Measurements from ENCODE around the gene PDE11A.

The PDE11A gene

GRCh38 chr2:177738461-177739235, 333.9 kb downstream of the PDE11A start:
- no peak for TF ChIP-seq CTCF (IDR thresholded peaks at IDR 0.05; ENCODE audit: extremely low read depth, insufficient read depth, missing control alignments)
- no peak for DNase-seq (ENCODE audit: low spot score)
- in situ Hi-C loops (cut with MboI; ENCODE audit: low pct_unique_long_range_greater_than_20kb, low sequenced_read_pairs, unreplicated experiment): no loop called here

- no peak for DNase-seq (ENCODE audit: low spot score)
- no peak for TF ChIP-seq CTCF (IDR thresholded peaks at IDR 0.05; ENCODE audit: extremely low read depth, insufficient read depth, missing control alignments)
- in situ Hi-C loops (cut with MboI; ENCODE audit: low pct_unique_long_range_greater_than_20kb, low sequenced_read_pairs, unreplicated experiment): no loop called here
Observed at GRCh38 chr2:177735318-177735803, 337.2 kb downstream of the PDE11A start.

- no peak for DNase-seq (ENCODE audit: low spot score)
- TF ChIP-seq CTCF (IDR thresholded peaks at IDR 0.05; ENCODE audit: extremely low read depth, insufficient read depth, missing control alignments): no peak
- in situ Hi-C loops (cut with MboI; ENCODE audit: low pct_unique_long_range_greater_than_20kb, low sequenced_read_pairs, unreplicated experiment): no loop called here
Observed at GRCh38 chr2:177733322-177733855, 339.2 kb downstream of the PDE11A start.

GRCh38 chr2:177731384-177731783, 341.2 kb downstream of the PDE11A start:
- in situ Hi-C loops (cut with MboI; ENCODE audit: low pct_unique_long_range_greater_than_20kb, low sequenced_read_pairs, unreplicated experiment): no loop called here
- no peak for DNase-seq (ENCODE audit: low spot score)
- TF ChIP-seq CTCF (IDR thresholded peaks at IDR 0.05; ENCODE audit: extremely low read depth, insufficient read depth, missing control alignments): no peak

GRCh38 chr2:177730792-177731191, 341.8 kb downstream of the PDE11A start:
- no peak for DNase-seq (ENCODE audit: low spot score)
- in situ Hi-C loops (cut with MboI; ENCODE audit: low pct_unique_long_range_greater_than_20kb, low sequenced_read_pairs, unreplicated experiment): no loop called here
- TF ChIP-seq CTCF (IDR thresholded peaks at IDR 0.05; ENCODE audit: extremely low read depth, insufficient read depth, missing control alignments): no peak

- in situ Hi-C loops (cut with MboI; ENCODE audit: low pct_unique_long_range_greater_than_20kb, low sequenced_read_pairs, unreplicated experiment): no loop called here
- no peak for DNase-seq (ENCODE audit: low spot score)
- no peak for TF ChIP-seq CTCF (IDR thresholded peaks at IDR 0.05; ENCODE audit: extremely low read depth, insufficient read depth, missing control alignments)
Observed at GRCh38 chr2:177730363-177730762, 342.2 kb downstream of the PDE11A start.

Data from GM13977 (cell line).